M059J (cell line): Measurements from ENCODE around the gene AGBL3. TPM values are rescaled to one million over a fixed set of nuclear protein-coding genes. Genes with fewer than 3 reads are reported as not detected.

ENCODE experiments used
- DNase-seq: peaks from one replicate; pipeline ENCODE4 v3.0.0-alpha.2; 2012; ENCODE audit warnings: low read depth
- total RNA-seq: library from RNA; depleted of rRNA; stranded (reverse); fragments of >200 nt; shearing (Covaris generic); gene quantifications from 2 replicates; pipeline ENCODE4 v1.2.3, GENCODE V29; 2014; rRNA removed

The AGBL3 gene
- total RNA-seq = 0.84 and 1.8 TPM in 2 replicates

DNA sequence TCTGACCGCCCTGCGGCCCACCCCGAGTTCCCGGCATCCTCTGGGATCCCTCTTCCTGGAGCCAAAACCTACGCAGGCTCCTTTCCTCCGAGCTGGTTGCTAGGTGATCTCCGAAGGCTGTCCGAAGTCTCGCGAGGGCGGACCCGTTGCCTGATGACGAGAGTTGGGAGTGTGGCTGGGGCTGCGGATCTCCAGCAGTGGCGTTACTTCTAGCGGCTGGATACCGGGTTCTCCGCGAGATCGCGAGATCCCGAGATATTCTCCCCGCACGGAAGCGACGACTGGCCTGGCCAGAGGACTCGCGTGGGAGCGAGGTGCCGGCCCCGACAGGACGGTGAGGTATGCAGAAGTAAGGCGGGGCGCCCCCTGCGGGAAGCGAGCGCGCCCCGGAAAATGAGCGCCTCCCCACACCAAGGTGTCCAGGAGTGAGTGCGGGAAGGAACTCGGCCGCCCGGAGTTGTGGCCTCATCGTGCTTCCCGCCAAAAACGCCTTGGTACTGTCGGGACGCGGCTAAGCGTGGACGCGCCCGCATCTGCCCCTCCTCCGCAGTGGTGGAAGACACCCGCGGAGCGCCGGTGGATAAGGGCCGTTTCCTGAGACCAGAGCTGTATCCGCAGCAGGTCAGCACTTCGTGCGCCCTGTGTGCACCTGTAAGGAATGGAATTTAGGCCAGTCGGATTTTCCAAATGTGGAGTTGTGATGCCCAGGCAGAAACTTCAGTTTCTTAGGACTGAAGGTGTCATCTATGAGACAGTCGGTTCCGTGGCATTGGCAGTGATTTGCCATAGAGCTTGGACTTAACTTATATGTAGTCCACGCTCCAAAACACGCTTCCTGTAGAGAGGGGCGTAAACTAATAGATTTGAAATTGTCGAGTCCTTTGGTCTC is at the start of gene AGBL3:
Gene AGBL3 (plus strand): TSS at position 146 of the 889 bp plus-strand sequence. CDS start 1,426 bp downstream, outside the sequence.
- peak; percentile 98 for DNase-seq

DNA sequence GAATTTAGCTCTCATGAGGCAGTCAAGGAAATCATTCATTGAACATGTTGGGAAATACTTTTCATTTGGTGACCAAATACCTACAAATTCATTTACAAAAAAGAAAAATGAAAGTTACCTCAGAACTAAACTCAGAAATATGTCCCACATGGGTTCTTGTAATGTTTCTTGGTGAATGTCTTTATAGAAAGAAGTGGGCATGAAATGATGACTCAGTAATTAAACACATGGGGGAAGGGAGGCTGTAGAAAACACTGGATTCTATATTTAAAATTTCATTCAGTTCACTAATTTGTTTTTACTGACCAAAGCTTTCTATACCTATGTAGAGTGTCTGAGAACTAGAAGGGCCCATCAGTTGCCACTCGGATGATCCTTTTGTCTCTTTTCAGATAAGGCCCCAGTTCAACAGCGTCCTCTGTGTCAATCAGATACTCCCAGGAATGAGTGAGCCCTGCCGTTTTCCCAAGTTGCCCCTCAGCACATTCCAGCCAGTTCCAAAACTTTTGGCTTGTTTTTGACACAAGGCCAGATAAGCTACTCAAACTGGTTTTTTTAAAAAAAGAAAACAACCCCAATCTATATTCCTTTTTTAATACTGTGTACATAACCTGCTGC is 49.3 kb upstream of the AGBL3 start:
- DNase-seq = no peak

DNA sequence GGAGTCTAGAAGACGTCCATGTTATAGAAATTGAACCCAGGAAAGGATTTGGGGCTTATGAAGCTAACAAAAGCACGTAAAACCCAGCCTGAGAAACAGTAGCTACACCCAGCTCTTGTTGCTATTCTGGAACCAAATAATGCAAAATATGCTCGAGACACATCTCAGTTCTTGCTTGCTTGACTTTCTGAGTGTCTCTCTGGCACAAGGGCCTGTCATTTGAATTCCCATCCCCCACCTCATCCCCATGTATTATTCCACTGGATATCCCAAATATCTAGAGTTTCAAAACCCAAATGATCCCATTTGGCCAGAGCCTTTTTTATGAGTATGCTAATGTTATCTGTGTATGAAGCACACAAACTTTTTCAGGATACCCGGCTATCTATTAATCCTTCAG is 48.2 kb upstream of the AGBL3 start:
- no peak for DNase-seq

DNA sequence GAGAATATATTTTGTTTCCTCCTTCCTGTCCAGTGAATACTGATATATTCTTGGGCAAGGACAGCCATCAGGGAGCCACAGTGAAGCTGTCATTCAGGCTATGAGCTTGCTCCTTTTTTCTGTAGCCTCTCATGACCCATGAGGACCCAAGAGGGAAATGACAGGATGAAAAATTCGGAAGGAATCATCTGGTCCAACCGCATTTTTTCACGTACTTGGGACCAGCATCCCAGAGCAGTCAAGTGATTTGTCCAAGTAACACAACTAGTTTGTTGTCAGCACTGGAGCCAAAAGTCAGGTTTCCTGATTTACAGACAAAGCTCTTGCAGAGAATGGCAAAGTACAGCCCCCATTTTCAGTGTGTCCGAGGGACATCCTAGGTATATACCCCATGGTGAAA is 47.2 kb upstream of the AGBL3 start:
- DNase-seq = no peak

DNA sequence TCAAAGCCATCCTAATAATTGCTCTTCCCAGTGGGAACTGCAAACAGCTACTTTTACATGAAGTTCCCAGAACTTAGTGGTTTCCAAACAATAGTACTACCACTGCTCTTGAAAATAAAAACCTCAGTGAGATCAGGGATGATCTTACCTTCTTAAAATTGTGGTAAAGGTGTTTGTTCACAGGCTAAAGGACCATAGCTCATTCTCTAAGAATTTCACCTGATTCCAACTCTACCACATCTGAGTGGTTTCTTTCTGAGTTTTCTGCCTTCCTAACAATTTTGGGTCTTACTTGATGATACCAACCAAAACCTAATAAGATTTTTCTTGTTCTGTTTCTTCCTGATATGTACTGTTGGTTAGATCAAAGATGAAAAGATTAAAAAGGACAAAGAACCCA is 45.6 kb upstream of the AGBL3 start:
- DNase-seq = no peak

DNA sequence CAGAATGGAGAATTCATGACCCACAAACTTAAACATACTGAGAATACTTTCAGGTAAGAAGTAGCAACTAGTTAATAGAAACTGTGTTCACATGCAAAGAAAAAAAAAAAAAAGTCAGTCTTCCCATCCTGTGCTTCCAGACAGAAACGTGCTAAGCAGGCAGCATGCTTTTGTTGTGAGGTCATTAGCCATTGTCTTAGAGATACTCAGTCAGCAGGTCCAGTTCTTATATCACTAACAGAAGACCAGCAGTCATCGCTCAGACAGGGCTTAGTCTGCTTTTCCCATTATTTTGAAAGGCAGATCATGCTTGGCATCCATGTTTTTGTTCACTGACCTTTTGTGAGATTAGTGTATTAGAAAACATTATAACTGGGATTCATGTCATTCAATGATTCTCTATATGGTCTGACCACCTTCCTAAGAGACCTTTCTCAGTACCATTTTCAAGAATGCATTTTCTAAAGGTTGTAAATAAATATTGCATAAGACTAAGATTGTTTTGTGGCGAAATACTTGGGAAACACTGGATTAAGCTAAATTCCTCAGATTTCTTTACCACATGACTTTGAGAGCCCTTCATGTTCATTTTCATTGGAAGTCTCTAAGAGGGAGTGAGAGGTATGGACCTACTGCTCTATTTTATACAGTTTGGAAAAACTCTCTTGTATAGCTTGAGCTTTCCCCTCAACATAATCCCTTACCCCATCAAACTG is 45.0 kb upstream of the AGBL3 start:
- DNase-seq = peak; percentile 83

DNA sequence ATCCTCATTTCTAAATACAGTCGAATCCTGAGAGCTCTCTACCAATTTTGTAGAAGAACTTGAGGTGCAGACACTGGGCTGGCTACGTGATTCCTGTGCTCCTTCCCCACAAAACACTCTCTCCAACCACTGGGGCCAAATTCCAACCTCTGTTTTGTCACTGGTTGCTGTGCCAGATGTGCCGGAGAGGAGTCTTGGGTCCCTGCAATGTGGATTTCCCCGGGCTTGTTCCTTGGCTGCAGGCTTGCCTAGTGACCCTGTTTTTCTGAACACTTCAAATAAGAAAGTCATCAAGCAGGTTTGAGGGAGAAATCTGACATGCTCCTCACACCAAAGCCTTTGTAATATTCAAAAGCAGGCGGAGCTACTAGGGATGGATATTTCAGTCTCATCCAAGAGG is 44.4 kb upstream of the AGBL3 start:
- DNase-seq = no peak

DNA sequence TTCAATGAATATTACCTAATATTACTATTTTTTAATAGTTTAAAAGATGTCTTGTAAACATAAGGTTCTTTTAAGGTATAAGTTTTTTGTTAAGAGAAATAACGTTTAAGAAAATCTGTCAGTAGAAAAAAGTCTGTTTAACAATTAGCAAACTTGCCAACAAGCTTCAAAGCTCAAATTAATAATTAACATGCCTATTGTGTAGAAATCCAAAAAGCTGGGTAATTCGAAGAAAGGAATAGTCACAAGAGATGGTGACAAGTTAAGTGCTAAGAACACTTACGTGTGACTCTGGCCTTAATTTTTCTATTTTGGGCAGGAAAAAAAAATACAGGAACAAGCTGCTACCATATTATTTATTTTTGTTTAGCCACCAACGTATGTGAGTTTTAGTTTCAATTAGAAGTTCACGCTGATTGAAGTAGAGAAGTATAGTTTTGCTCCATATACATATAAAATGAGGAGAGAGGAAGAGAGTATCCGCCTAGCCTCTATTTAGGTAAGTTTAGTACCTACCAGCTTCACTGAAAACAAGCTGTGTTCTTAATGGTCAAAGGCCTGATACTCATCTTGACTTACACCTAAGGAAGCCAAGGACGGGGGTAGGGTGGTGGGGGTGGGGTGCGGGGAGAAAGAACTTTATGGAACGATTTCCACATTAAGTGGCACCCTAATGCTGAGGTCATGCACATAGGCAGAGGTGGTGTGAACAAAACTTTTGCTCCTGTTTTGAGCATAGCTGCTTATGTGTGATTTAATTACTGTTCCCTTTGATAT is 43.4 kb upstream of the AGBL3 start:
- DNase-seq = no peak

DNA sequence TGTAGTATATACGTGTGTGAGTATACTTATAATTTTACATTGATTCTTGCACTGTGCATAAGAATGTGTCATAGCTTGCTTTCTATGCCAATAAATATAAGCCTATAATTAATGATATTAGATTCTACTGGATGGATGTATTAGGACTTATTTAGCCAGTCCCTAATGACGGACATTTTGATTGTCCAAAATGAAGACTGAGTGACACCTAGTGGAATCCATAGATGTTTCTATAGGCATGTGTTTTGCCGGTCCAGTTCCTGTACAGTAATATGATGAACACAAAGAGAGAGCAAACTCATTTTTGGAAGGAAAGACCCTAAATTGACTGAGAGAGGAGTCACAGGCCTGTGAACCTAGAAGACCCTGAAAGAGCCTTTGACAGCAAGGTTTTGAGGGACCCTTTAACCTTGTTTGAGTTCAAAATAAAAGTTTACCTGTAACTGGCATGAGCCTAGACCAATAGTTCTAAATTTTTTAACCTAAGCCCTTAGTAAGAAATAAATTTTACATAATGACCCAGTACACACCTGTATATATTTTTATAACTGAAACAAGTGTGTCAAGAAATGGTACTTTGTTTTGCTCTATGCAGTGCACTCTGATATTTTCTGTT is 42.4 kb upstream of the AGBL3 start:
- DNase-seq = peak; percentile 46

DNA sequence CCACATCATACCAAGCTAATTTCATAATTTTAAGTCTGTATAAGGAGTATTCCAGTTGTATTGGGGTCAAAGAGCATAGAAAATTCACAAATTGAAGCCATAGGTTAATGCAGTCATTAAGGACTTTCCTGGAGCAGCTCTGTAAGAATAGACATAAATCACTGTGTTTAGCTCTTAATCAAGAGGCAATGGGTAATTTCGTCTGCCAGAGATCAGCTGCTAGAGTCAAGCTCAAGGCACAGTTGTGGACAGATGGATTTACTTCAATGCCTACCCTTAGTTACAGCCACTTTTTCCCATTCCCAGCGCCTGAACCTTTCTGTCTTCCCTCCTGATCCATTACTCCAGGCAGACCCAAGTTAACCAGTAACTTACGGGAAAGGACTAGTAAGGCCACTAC is 40.6 kb upstream of the AGBL3 start:
- no peak for DNase-seq

DNA sequence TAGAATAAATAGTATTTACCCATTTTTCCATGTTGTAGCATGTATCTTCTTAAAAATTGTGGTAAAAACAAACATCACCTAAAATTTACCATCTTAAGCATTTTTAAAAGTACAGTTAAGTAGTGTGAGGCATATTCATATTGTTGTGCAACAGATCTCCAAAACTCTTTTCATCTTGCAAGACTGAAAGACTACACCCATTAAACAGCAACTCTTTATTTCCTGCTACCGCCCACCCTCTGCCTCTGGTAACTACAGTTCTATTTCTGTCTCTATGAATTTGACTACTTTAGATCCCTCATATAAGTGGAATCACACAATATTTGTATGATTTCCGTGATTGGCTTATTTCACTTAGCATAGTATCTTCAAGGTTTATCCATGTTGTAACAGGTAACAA is 40.0 kb upstream of the AGBL3 start:
- no peak for DNase-seq

DNA sequence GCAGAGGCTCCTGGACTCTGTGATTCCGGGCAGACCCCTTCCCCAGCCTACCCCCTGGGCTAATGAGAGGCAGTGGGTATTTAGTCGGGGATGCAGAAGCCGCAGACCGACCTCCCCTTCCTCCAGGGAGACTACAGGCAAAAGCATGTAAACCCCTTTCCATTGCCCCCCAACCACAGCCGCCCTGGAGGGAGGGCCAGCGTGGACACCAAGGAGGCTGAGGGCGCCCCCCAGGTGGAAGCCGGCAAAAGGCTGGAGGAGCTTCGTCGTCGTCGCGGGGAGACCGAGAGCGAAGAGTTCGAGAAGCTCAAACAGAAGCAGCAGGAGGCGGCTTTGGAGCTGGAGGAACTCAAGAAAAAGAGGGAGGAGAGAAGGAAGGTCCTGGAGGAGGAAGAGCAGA is 39.0 kb upstream of the AGBL3 start:
- no peak for DNase-seq

DNA sequence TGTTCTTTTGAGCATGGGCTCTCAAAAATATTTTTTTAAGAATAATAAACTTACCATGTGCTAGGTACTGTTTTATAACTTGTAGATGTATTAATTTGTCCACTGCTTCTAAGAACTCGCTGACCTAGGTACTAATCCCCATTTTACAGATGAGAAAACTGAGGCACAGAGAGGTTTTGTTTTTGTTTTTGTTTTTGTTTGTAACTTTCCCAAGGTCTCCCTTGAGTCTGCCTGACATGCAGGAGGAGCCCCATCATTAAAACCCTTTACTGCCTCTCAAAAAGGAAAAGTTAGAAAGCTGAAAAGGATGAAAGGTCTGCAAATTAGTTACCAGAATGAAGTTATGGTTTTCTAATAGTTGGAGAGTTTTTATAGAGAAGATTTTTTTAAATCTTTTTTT is 38.5 kb upstream of the AGBL3 start:
- no peak for DNase-seq

DNA sequence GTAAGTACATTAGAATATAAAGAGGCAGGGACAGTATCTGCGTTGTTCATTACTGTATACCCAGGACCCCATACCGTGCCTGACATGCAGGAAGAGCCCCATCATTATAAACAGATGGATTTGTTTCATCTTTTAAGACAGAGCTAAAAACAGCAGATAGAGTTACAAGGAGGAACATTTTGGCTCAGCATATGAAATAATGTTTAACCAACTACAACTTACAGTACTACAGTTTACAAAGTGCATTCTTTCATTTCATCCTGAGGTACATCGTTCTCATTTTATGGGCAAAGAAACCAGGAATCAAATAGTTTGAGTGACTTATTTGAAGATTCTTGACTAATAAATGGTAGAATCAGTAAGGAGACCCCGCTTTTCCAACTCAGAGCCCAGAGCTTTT is 38.1 kb upstream of the AGBL3 start:
- DNase-seq = no peak

DNA sequence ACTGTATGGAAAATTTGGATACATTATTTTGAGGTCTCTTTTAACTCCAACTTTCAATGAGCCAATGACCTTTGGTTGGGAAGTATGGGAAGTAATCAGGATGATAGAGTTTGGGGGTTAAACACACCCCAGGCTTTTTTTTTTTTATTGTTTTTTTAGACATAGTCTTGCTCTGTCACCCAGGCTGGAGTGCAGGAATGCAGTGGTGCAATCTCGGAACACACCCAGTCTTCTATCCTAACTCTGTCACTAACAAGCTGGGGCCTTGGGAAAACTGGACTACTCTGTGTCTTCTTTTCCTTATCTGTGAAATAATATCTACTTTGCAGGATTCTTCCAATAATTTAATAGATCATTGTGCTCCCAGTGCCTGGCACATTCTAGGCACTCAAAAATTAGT is 37.6 kb upstream of the AGBL3 start:
- no peak for DNase-seq

DNA sequence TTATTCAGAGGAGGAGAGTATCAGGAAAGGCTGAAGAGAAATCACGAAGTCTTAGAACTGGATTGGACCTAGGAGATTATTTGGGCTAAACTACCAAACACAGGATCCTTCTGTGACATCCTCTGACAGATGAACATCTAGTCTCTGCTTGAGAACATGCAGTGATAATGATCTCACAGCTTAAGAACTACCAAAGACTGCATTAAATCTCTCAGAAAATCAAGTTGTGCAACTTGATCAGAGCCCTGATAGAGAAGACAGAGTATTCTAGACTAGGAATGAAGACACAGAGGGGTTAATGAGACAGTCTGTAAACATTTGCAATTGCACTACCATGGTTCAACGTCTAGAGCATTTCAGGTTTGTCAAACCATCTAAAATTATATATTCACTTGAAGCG is 37.1 kb upstream of the AGBL3 start:
- DNase-seq = no peak

DNA sequence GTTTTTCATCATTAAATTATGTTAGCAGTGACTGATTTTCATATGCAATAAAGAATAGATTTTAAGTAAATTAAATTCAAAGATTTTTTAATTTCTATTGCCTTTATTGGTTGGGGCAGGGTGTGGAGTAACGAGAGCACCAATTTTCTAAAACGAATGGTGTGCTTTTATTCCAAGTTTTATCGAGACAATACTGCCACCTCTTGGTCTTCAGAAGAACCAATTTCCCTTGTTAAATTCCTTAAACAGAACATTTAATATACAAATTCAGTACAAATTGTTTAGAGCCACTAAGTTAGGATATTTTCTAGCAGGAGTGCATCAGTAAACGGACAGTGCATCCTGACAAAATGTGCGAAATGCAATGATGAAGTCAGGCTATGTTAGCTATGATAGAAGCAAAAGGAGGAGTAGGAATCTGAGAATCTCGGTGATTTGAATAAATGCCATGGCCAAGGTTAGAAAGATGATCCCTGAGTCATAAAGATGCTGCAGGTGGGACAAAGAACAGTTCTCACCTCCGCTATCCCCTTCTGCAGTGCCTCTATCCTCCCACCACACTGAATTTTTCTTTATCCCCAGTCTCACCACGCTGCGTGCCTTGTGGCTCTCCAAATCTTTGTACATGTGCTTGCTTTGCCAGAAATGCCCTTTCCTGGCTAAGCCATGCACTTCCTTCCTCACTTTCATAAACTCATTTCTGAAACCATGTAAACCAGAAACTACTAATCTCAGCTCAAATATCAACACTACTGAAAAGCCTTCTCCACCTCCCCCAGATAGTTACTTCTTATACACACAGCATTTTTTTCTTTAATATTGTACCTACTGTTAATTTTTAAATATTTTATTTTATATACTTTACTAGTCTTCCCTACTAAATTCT is 31.9 kb upstream of the AGBL3 start:
- peak; percentile 46 for DNase-seq

DNA sequence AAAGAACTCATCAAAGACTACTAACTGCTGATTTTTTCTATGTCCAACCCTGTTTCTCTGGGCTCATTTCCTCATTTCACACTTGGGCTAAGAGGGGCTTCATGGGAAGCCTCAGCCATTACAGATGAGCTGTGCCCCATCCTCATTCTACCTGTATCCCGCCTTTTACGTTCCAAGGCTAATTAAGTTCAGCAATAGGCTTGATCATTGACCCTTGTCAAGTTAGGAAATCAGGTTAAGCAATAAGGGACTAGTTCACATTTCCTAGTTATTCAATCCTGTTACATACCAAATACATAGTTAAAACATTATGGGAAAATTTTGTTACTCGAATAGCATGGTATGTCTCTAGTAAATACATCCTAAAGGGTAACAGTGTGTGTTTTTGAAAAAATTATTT is 29.3 kb upstream of the AGBL3 start:
- DNase-seq = no peak

DNA sequence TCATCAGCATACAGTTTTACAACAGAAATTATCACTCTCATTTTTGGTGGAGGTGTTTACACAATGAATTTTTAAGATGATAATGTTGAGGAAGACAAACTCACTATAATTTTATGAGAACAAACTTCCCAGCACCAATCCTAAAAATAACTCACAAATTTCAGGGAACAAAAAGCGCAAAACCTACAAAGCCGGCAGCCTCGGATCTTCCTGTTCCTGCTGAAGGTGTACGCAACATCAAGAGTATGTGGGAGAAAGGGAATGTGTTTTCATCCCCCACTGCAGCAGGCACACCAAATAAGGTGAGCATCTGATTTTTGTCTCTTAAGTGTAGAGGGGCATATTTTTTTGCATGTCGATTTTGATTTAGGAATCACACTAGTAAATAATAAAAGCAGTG is 26.5 kb upstream of the AGBL3 start:
- DNase-seq = no peak

DNA sequence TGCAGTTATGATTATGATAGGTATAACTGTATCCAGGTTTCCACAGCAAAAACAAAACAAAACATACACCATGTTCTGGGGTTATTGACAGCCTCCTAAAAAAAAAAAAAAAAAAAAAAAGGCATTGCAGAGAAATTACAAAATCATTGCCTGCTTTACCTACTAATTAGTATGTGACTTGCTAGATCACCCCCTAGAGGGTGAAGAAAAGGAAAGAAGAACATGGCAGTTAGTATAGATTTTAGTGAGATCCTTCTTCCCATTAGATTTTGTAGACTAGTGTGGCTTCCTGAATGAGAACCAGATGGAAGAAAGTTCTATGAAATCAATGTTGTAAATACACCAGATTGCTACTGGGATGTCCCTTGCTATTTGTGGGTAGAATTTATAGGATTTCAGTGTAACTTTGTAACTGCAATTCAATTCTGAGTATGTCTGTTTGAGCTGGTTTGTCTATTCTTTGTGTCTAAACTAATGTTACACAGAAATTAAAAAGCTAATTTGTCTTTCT is 24.0 kb upstream of the AGBL3 start:
- DNase-seq = no peak
